ENCODE results near the gene DDX39B.

DDX39B gene

GRCh38 chr6:31528821-31529328, 12.9 kb downstream of the DDX39B start, which contains the start of gene MCCD1 (continued):
- 0 out of 2 replicates have a peak, but pooled peaks have one; percentile 37 for TF ChIP-seq KLF17 (tag by site-specific recombination; IDR thresholded peaks at IDR 0.05)
- TF ChIP-seq ZNF423 (tag by site-specific recombination; IDR thresholded peaks at IDR 0.05) = peak; percentile 93
- peak; percentile 58 for TF ChIP-seq ZNF398 (tag by site-specific recombination; IDR thresholded peaks at IDR 0.05)
- peak; percentile 52; the same call in 1 of the 2 replicates for TF ChIP-seq KLF1 (tag by site-specific recombination; IDR thresholded peaks at IDR 0.05)
- peak; percentile 64 for TF ChIP-seq REST (tag by site-specific recombination; IDR thresholded peaks at IDR 0.05)
- TF ChIP-seq ZNF549 (tag by site-specific recombination; IDR thresholded peaks at IDR 0.05) = no peak
- no peak for TF ChIP-seq ZNF521 (tag by site-specific recombination; IDR thresholded peaks at IDR 0.05)
- TF ChIP-seq ZBTB7A (tag by site-specific recombination; IDR thresholded peaks at IDR 0.05; ENCODE audit: low read depth) = 0 out of 2 replicates have a peak, but pooled peaks have one; percentile 17
- TF ChIP-seq ZNF600 (tag by site-specific recombination; IDR thresholded peaks at IDR 0.05) = peak; percentile 16; the same call in 1 of the 2 replicates
- TF ChIP-seq ZBTB20 (tag by site-specific recombination; IDR thresholded peaks at IDR 0.05) = 0 out of 2 replicates have a peak, but pooled peaks have one; percentile 9
- TF ChIP-seq ZBTB10 (tag by site-specific recombination; IDR thresholded peaks at IDR 0.05) = 0 out of 2 replicates have a peak, but pooled peaks have one; percentile 40
- peak; percentile 76 for TF ChIP-seq GLIS2 (tag by site-specific recombination; IDR thresholded peaks at IDR 0.05)
- TF ChIP-seq ZNF341 (tag by site-specific recombination; IDR thresholded peaks at IDR 0.05; ENCODE audit: low read depth) = peak; percentile 8; the same call in 1 of the 2 replicates
- TF ChIP-seq PRDM10 (tag by site-specific recombination; IDR thresholded peaks at IDR 0.05) = peak; percentile 50; the same call in 1 of the 2 replicates
